ENCODE results near the gene LARGE2.

DNA sequence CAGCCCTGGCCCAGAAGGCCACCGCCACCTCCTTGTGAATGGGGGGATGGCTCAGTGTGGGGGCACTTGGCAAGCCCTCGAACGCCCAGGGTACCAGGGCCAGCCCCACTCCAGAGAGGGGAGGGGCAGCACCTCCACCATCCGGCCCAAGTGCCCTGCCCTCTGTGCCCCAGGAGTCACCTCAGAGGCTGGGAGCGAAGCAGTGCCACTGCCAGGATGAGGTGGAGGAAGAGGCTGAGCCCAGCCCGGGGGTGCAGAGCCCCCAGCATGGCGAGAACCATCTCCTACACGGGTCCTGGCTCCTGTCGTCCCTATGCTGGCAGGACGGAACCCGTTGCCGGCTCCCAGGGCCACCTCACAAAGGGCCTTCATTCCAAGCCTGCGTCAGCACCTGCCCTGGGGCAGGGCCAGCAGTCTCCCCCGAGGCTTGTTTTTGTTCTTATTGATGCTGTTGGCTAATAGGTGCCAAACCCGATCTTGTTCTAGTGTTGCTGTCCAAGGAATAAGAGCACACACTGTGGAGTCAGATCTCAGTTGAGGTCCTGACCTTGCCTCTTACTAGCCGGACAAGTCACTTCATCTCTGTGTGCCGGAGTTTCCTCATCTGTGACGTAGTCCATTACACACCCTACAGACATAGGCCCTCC, 15.4 kb upstream of the LARGE2 start, which contains the start of gene FREY1:
- TF ChIP-seq, protein P1, sequence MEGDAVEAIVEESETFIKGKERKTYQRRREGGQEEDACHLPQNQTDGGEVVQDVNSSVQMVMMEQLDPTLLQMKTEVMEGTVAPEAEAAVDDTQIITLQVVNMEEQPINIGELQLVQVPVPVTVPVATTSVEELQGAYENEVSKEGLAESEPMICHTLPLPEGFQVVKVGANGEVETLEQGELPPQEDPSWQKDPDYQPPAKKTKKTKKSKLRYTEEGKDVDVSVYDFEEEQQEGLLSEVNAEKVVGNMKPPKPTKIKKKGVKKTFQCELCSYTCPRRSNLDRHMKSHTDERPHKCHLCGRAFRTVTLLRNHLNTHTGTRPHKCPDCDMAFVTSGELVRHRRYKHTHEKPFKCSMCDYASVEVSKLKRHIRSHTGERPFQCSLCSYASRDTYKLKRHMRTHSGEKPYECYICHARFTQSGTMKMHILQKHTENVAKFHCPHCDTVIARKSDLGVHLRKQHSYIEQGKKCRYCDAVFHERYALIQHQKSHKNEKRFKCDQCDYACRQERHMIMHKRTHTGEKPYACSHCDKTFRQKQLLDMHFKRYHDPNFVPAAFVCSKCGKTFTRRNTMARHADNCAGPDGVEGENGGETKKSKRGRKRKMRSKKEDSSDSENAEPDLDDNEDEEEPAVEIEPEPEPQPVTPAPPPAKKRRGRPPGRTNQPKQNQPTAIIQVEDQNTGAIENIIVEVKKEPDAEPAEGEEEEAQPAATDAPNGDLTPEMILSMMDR (IDR thresholded peaks at IDR 0.05 in 2 of 3, conservative IDR thresholded peaks at IDR 0.05 in 1 of 3; ENCODE audit: control insufficient read depth in 2 of 3, extremely low read depth in 1 of 3, insufficient read depth in 1 of 3, low read depth in 3 of 3, low read length in 3 of 3): no peak
- no peak for TF ChIP-seq ASH2L (IDR thresholded peaks at IDR 0.05; ENCODE audit: borderline replicate concordance, low read depth)
- no peak for TF ChIP-seq RBBP5 (conservative IDR thresholded peaks at IDR 0.05)
- TF ChIP-seq RAD21 (IDR thresholded peaks at IDR 0.05; ENCODE audit: insufficient read depth, low read depth, low read length): no peak
- no peak for TF ChIP-seq CBX3 (IDR thresholded peaks at IDR 0.05; ENCODE audit: borderline replicate concordance, low read depth)
- TF ChIP-seq TARDBP (IDR thresholded peaks at IDR 0.05; ENCODE audit: borderline replicate concordance): no peak
- TF ChIP-seq, protein P2, sequence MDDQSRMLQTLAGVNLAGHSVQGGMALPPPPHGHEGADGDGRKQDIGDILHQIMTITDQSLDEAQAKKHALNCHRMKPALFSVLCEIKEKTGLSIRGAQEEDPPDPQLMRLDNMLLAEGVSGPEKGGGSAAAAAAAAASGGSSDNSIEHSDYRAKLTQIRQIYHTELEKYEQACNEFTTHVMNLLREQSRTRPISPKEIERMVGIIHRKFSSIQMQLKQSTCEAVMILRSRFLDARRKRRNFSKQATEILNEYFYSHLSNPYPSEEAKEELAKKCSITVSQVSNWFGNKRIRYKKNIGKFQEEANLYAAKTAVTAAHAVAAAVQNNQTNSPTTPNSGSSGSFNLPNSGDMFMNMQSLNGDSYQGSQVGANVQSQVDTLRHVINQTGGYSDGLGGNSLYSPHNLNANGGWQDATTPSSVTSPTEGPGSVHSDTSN (IDR thresholded peaks at IDR 0.05; ENCODE audit: insufficient replicate concordance, low read depth, low read length): no peak
- TF ChIP-seq, protein P3, sequence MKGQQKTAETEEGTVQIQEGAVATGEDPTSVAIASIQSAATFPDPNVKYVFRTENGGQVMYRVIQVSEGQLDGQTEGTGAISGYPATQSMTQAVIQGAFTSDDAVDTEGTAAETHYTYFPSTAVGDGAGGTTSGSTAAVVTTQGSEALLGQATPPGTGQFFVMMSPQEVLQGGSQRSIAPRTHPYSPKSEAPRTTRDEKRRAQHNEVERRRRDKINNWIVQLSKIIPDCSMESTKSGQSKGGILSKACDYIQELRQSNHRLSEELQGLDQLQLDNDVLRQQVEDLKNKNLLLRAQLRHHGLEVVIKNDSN (IDR thresholded peaks at IDR 0.05; ENCODE audit: borderline replicate concordance, extremely low read length, insufficient read depth, low read depth, low read length): no peak
- no peak for TF ChIP-seq JUNB (IDR thresholded peaks at IDR 0.05)
- TF ChIP-seq PAX8 (IDR thresholded peaks at IDR 0.05): no peak
- no peak for TF ChIP-seq BRCA1 (IDR thresholded peaks at IDR 0.05; ENCODE audit: low read depth, low read length)
- TF ChIP-seq, protein P4, sequence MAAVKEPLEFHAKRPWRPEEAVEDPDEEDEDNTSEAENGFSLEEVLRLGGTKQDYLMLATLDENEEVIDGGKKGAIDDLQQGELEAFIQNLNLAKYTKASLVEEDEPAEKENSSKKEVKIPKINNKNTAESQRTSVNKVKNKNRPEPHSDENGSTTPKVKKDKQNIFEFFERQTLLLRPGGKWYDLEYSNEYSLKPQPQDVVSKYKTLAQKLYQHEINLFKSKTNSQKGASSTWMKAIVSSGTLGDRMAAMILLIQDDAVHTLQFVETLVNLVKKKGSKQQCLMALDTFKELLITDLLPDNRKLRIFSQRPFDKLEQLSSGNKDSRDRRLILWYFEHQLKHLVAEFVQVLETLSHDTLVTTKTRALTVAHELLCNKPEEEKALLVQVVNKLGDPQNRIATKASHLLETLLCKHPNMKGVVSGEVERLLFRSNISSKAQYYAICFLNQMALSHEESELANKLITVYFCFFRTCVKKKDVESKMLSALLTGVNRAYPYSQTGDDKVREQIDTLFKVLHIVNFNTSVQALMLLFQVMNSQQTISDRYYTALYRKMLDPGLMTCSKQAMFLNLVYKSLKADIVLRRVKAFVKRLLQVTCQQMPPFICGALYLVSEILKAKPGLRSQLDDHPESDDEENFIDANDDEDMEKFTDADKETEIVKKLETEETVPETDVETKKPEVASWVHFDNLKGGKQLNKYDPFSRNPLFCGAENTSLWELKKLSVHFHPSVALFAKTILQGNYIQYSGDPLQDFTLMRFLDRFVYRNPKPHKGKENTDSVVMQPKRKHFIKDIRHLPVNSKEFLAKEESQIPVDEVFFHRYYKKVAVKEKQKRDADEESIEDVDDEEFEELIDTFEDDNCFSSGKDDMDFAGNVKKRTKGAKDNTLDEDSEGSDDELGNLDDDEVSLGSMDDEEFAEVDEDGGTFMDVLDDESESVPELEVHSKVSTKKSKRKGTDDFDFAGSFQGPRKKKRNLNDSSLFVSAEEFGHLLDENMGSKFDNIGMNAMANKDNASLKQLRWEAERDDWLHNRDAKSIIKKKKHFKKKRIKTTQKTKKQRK (IDR thresholded peaks at IDR 0.05; ENCODE audit: low read depth, low read length): no peak
- TF ChIP-seq, protein P5, sequence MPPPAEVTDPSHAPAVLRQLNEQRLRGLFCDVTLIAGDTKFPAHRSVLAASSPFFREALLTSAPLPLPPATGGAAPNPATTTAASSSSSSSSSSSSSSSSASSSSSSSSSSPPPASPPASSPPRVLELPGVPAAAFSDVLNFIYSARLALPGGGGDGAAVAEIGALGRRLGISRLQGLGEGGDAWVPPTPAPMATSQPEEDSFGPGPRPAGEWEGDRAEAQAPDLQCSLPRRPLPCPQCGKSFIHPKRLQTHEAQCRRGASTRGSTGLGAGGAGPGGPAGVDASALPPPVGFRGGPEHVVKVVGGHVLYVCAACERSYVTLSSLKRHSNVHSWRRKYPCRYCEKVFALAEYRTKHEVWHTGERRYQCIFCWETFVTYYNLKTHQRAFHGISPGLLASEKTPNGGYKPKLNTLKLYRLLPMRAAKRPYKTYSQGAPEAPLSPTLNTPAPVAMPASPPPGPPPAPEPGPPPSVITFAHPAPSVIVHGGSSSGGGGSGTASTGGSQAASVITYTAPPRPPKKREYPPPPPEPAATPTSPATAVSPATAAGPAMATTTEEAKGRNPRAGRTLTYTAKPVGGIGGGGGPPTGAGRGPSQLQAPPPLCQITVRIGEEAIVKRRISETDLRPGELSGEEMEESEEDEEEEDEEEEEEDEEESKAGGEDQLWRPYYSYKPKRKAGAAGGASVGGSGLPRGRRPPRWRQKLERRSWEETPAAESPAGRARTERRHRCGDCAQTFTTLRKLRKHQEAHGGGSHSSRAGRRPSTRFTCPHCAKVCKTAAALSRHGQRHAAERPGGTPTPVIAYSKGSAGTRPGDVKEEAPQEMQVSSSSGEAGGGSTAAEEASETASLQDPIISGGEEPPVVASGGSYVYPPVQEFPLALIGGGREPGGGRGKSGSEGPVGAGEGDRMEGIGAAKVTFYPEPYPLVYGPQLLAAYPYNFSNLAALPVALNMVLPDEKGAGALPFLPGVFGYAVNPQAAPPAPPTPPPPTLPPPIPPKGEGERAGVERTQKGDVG (CRISPR knock-in tag; IDR thresholded peaks at IDR 0.05): no peak
- TF ChIP-seq KAT2A (conservative IDR thresholded peaks at IDR 0.05; ENCODE audit: control insufficient read depth, low read depth, low read length): no peak

All from GM12878 (cell line).